HG02885 (cell line): ENCODE measurements around the gene MAP2K3.
A peak's percentile ranks its signal among the peaks of the same experiment; 100 is the strongest.
"Not testable (repeated sequence)": the region's sequence is repeated elsewhere in the genome, so short reads cannot be mapped to it uniquely, and the experiment has no call there.

Experiments used
- ATAC-seq: cut with Tn5 transposase; IDR thresholded peaks from one replicate; pipeline ENCODE4 v1.9.1; 2021; ENCODE audit warnings: mild to moderate bottlenecking; ENCODE audit not compliant: unreplicated experiment, poor library complexity

The MAP2K3 gene

DNA sequence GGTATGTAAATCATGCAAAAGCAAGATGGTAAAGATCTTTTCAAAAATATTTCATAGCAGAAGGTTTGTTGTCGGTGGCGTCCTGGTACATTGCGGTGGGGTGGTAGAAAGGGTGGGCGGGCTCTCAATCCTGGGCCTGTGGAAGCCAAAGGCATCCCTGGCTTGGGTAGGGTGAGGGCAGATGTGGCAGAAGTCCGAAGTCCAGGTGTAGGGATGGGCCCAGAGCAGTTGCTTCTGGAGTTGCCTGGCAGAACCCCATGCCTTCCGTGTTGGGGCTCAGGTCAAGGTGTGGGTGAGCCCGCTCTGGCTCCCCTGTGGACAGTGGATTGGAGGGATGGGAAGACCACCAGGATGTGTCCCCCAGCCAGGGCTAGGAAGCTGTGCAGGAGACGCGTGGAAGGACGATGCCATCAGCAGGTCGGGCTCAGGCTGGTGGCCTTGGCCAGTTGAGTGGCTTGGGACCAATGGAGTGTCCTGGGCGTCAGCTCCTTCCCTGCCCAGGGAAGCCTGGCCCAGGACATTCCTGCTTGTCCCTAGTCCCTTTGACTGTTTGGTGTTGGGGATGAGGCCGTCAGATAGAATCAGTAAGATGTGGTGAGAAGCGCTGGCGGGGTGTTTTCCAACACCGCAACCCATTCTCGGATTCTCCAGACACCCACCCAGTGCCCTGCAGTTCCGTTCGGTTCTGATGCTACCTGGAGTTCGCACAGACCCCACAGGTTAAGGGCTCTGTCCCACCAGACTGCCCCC lies 21.1 kb downstream of the MAP2K3 start:
- ATAC-seq: not testable (repeated sequence)

DNA sequence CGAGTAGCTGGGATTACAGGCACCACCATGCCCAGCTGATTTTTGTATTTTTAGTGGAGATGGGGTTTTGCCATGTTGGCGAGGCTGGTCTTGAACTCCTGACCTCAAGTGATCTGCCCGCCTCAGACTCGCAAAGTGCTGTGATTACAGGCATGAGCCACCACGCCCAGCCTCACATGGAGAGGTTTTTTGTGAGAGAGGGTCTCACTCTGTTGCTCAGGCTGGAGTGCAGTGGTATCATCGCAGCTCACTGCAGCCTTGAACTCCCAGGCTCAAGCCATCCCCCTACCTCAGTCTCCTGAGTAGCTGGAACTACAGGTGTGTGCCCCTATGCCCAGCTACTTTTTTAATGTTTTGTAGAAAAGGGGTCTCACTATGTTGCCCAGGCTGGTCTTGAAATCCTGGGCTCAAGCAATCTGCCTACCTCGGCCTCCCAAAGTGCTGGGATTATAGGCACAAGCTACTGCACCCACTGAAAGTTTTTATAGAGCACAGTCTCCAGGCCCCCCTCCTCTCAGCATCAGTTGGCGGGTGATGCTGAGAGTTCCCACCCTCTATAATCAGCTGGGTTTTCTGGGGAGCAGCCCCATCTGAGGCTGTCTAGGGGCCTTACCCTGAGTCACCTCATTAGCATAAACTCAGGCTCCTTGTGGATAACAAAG lies 22.2 kb downstream of the MAP2K3 start:
- ATAC-seq: not testable (repeated sequence)

DNA sequence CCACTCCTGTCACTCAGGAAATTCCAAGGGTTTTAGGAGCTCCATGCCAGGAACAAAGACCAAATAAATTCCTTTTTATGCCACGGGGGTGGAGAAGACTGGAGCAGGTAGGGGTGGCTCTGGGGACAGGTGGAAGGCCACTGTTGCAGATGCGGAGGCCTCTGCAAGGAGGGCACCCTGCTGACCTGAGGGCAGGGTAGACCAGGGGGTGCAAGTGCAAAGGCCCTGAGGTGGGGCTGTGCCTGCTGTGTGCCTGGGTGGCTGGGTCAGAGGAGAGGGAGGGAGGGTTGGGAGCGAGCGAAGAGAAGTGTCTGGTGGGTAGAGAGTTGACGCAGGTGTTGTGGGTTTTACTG lies 22.7 kb downstream of the MAP2K3 start:
- not testable (repeated sequence) for ATAC-seq

DNA sequence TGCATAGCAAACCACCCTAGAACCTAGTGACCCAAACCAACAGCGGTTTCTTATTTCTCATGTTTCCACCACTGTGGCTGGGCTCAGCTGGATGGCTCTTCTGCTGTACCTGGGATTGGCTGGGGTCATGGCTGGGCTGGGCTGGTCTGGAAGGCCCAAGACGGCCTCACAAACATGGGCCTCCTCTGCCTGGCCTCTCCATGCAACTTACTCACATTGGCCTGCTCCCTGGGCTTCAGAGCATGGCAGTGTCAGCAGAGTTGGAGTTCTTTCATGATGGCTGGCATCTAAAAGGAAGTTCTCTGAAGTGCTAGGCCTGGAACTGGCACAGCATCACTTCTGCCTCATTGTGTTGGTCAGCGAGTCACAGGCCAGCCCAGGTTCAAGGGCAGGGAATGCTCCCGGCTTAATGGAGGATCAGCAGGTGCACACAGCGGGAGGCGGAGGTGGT lies 24.4 kb downstream of the MAP2K3 start:
- ATAC-seq: not testable (repeated sequence)

DNA sequence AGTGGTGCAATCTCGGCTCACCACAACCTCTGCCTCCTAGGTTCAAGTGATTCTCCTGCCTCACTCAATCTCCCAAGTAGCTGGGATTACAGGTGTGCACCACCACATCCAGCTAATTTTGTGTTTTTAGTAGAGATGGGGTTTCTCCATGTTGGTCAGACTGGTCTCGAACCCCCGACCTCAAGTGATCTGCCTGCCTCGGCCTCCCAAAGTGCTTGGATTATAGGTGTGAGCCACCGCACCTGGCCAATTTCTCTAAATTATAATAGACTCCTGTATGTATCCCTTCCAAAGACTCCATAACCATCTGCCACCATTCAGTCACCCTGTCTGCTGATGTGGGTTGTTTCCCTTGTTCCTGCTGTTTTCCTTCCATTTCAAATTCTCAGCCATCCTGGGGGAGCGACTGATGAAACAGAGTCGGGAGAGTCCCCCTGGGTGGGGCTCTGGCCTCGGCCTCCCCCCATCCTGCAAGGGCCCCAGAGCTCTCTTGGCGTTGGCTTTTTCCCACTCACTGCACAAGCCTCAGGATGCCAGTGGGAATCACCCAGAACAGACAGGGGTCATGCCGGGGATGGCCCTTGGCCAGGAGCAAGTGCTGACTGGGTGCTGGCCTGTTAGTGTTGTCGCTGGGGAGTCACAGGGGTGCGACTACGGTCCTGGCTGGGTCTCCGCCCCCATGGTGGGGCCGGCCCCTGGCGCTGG lies 25.7 kb downstream of the MAP2K3 start:
- ATAC-seq: not testable (repeated sequence)

DNA sequence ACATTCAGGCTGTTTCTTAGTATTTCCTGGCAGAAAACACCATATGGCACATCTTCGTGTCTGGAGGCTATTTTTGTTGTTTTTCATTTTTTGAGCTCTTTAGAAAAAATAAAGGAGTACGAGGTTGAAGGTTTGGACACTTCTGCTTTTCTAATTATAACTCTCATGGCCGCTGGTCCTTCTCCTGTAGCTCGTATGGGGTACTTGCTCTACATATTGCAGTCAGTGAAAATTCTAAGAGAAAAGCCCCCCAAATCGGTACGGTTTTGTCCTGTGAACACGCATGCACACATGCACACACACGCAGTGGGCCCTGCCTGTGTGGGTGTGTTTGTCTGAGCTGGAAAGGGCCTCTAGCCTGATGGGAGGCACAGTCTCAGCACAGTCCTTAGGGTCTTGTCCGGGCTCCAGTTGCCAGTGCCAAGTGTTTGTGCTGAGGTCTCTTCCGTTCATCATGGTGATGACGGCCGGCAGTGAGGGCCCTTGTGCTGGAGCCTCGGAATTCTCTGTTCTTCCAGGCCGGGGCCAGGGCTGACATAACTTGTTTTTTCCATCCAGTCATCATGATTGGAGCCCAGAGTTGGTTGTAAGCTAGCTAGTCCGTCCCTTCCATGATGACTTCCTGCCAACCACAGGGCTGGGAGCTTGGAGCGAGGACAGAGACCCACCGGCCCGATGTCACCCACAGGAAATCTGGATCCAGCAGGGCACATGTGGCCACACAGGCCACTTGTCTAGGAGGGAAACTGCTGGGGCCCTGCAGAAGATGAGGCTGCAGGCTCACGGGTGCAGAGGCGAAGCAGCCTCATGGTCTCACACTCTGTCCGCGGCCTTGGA lies 26.5 kb downstream of the MAP2K3 start:
- not testable (repeated sequence) for ATAC-seq

DNA sequence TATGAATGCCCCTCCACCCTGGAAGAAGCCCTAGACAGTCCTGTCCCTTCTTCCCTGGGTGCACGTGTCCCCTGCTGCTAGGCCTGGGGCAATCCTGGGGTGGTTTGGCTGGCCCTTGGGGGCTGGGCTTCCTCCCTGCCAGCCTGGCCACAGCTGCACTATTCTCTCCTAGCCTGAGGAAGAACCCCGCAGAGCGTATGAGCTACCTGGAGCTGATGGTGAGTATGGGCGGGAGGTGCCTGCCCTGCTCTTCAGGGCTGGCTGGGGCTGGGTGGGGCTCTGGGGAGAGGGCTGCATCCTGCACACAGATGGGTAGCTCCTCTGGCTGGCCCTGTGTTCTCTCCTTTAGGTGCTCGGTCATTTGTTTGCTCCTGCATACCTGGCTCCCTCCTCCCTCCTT lies 28.8 kb downstream of the MAP2K3 start:
- ATAC-seq: no peak

DNA sequence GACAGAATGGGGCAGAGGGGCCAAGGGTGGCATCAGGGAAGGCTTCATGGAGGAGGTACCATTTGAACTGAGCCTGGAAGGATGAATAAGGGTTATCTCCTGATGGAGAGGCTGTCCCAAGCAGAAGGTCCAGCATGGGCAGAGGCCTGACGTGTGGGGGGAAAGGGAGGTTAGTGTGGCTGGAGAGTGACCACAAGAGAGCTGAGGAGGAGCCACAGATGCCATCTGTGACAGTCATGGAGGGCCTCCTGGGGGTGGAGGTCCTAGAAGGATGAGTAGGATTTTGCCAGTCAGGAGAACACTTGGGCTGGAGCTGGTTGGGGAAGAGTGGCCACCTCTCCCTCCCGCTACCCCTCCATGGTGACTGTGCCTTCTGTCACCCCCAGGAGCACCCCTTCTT lies 29.2 kb downstream of the MAP2K3 start:
- not testable (repeated sequence) for ATAC-seq

DNA sequence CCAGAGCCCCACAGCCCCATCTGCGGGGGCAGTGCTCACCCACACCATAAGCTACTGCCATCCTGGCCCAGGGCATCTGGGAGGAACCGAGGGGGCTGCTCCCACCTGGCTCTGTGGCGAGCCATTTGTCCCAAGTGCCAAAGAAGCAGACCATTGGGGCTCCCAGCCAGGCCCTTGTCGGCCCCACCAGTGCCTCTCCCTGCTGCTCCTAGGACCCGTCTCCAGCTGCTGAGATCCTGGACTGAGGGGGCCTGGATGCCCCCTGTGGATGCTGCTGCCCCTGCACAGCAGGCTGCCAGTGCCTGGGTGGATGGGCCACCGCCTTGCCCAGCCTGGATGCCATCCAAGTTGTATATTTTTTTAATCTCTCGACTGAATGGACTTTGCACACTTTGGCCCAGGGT lies 29.8 kb downstream of the MAP2K3 start:
- not testable (repeated sequence) for ATAC-seq

DNA sequence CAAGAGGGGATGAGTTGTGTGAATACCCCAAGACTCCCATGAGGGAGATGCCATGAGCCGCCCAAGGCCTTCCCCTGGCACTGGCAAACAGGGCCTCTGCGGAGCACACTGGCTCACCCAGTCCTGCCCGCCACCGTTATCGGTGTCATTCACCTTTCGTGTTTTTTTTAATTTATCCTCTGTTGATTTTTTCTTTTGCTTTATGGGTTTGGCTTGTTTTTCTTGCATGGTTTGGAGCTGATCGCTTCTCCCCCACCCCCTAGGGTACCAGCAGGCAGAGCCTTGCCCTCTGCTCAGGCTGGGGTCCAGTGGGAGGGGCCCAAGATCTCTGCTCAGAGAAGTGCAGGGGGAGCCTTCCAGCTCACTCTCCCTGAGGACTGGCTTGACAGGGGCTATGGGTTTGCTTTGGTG lies 30.2 kb downstream of the MAP2K3 start:
- ATAC-seq: not testable (repeated sequence)

DNA sequence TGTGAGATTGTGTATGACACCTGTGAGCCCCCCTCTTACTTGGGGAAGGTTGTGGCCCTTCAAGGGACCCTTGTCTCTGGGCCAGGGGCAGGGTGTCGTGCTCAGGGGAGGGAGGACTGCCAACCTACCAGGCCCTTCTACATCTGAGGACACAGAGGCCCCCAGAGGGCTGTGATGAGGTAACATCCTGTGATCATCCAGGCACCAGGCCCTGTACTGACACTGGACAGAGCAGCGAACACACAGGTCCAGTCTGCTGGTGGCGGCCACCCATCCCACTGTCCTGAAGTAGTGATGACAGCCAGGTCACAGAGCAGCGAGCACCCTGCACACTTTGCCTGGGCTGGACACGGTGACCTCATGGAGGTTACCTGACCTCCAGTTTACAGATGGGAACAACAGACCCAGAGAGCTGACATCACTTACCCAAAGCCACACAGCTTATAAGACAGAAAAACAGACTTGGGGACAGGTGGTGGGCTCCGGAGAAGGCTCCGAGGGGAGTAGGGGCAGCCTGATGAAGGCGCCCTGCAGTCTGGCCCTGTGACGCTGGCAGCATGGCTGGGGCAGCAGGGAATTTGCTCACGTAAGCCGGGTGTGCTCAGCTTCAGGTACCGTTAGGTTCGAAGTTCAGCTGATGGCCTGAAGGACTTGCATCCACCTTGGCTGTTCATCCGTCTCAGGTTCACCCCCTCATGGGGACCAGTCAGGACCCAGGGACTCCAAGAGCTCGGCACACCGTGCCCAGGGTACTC lies 30.9 kb downstream of the MAP2K3 start:
- not testable (repeated sequence) for ATAC-seq

DNA sequence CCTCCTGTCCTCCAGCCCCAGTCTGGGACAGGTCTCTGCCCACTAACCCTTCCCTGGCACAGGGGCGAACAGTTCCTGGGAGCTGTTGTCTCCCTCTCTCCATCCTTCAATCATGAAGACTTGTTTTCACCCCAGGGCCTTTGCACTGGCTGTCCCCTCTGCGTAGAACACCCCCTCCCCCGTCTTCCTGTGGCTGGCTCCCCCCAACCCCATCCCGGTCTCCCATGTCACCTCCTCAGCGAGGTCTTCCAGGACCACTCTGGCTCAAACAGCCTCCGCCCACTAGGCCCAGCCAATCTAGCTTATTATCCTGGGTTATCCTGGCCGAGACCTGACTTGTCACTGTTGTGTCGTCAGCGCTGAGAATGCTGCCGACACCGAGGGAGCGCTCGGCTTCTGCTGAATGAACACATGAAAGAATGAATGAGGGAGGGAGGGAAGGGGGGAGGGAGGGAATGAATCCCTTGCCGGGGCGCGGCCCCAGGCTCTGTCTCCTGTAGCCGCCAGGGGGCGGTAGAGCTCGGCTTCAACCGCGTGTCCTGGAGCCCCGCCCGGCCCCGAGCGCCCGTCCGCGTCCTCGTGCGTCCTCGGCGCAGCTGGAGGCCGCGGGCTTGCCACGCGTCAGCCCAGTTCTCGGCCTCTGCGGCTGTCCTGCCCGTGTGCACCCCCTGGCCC lies 31.8 kb downstream of the MAP2K3 start:
- ATAC-seq: peak; percentile 65

DNA sequence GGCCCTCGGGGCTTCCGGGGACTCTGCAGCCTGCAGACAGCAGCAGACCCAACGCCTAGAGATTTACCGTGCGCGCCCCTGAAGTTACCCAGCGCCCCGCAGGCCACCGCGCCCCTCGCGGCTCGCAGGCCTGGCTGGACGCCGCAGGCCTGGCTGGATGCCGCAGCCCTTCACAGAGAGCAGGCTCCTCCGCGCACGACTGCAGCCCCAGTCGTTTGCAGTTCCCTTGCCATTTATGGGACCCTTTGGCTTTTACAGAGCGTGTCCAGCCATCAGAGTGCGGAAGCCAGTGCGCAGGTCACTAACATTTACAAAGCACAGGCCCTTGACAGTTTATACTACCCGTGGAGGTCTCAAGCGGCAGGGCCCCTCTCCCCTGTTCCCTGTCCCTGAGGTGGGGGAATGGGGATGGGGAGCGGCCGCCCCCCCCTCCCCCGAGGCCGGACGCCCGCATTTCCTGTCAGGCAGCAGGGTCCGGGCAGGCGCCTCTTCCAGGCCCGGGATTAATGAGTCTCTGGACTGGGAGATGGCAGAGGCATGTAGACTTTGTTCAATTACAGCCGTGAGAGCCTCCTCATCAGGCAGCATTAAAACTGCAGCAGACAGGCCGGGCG lies 32.5 kb downstream of the MAP2K3 start:
- peak; percentile 12 for ATAC-seq

DNA sequence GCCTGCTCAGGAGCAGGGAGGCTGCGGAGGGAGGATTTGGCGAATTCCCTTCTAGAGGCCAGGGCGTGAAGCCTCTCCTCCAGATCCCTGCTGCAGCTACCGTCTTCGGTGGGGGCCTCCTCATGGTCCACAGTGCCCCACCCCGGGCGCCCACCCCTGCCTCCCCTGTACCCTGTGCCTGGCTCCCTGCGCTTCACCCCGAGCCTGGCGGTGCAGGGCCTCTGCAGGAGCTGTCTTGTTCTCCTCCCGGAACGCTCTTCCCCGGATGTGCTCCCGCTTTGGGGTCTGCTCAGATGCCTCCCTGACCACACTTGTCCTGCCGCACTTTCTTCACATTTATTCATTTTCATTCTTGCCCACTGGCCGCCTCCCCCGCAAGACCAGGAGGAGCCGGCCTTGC lies 33.3 kb downstream of the MAP2K3 start:
- ATAC-seq: not testable (repeated sequence)

DNA sequence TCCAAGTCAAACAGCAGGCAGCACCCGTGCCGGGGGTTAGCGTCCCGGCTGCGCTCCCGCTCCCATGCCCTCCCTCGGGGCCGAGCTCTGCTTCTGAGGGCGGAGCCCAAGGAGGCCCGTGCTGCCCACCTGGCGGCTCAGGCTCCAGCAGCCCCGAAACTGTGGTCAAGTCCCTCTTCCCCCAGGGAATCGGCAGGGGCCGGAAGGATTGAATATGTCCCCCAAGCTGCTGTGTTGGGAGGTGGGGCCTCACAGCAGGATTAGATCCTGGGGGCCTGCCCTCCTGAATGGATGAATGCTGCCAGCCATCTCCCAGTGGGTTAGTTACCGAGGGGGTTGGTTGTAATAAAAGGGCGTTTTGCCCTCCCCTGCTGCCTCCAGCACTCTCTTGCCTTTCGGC lies 33.9 kb downstream of the MAP2K3 start:
- no peak for ATAC-seq

DNA sequence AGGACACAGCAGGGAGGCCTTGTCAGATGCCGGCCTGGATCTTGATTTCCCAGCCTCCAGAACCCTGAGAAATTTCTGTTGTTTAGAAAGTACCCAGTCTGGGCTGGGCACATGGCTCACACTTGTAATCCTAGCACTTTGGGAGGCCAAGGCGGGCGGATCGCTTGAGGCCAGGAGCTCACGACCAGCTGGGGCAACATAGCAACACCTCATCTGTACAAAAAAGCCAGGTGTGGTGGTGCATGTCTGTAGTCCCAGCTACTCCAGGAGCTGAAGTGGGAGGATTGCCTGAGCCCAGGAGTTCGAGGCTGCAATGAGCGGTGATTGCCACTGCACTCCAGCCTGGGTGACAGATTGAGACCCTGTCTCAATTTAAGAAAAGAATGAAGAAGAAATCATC lies 34.3 kb downstream of the MAP2K3 start:
- not testable (repeated sequence) for ATAC-seq

DNA sequence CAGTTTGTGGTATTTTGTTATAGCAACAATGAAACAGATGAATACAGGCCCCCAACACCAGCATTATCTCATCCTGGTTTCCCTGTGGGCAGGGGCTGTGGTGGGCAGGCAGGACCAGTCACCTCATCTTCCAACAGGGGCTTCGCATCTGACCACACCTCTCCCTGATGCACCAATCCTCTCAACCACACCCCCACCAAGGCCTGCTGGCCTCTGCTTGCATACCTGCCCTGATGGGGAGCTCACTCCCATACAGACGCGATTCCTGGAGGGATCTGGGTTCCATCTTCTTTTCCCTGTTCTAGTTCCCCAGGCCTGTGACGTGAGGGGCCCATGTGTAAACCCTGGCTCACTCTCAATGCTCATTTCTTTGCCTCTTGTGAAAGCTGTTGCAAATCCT lies 34.7 kb downstream of the MAP2K3 start:
- not testable (repeated sequence) for ATAC-seq

DNA sequence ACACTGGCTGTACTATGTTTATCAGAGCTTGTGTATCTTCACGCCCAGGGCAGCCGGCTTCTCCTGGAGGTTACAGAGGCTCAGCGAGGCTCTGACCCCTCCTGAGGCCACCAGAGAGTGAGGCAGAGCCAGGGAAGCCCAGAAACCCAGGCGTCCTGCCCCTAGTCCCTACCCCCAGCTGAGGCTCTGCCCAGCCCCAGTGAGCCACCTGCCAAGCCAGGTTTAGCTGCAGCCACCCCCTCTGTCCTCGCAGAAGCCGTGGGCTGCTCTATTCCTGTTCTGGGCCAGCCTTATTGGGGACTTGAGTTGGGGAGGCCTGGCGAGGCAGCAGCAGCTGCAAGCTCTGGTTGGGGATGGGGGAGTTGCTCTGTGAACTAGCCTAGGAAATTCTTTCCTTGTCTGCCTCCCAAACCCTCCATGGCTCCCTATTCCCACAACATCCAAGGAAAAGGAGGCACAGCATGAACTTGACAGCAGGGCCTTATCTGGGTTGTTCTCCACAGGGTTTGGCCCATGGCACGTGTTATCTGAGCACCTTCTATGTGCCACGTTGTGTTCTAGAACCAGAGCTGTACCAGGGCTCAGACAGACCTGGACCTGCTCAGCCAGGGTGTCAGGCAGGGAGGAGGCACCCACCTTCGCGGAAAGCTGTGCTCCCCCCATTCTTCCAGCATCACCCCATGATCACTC lies 35.3 kb downstream of the MAP2K3 start:
- not testable (repeated sequence) for ATAC-seq
